NCI-H2196 (cell line): ENCODE measurements around the gene LRIG2.
"Not testable (repeated sequence)": the region's sequence is repeated elsewhere in the genome, so short reads cannot be mapped to it uniquely, and the experiment has no call there.

Source experiments
- DNase-seq: peaks from one replicate; lab custom pipeline; 2025; ENCODE audit not compliant: unreplicated experiment; lab: John Stamatoyannopoulos, UW

The LRIG2 gene

DNA sequence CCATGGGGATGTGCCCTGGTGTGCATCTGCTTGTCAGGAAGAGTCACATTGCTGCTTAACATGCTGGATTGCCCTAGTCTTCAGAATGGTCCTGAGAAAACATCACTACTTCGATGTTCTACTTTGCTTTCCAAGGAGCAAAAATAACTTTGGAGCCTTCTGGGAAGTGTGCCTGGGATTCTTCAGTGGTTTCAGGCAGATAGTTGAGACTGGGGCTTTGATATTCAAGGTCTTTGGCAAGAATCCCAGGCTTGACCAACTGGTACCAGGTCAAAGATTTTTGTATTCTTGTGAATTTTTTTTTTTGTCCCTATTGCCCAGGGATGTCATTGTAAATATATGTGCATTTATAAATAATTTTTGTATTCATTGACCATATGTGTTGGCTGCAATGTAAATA lies 51.4 kb downstream of the LRIG2 start:
- DNase-seq, result no peak

DNA sequence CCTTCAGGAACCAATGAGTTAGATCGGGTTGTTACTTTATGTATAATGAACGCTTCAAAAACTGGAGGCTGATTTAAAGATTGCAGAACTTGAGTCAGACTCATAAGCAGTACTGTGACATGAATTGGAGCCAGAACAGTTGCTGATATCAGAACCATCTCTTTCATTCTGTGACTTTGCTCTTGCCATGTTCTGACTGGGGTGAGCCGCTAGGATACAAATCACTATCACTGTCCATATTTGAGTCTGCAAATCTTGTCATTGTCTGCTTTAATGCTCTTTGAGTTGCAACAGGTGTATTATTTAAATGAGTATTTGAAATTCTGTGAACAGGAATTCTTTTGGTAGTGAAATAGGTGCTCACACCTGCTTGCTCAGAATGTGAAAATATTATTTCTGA lies 52.5 kb downstream of the LRIG2 start:
- DNase-seq, result no peak

DNA sequence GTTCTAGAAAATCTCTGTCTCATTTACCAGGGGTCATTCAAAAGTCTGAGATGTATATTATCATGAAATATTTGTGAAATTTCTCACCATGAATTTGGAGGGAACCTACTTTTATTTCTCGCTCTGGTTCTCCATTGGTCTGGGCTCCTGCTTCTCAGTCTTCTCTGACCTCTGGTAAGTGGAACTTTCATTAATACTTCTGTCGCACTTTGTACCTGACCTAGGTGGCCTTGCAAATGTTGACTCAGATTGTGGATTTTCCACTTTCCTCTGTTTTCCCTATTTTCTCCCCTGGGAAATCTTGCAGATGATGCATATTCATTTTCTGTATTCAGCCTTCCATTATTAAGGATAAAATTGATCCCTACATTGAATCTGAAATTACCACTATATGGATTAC lies 53.2 kb downstream of the LRIG2 start:
- DNase-seq, result no peak

DNA sequence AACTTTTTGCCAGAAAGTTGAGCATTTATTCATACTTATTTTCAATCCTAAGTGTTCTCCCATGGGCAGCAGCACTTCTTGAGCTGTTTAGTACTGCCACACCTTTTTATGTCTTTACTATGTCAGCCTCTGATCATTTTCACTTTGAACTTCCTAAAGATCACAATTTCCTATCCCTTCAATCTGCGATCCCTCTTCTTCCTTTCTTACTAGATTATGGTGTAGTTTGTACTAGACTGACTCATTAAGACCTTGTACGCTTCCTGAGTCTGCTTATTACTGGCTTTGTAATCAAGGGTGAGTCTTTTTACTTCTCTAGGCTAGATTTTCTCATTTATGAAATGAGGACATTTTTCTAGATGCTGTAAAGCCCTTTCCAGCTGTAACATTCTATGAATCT lies 55.1 kb downstream of the LRIG2 start:
- no peak for DNase-seq

DNA sequence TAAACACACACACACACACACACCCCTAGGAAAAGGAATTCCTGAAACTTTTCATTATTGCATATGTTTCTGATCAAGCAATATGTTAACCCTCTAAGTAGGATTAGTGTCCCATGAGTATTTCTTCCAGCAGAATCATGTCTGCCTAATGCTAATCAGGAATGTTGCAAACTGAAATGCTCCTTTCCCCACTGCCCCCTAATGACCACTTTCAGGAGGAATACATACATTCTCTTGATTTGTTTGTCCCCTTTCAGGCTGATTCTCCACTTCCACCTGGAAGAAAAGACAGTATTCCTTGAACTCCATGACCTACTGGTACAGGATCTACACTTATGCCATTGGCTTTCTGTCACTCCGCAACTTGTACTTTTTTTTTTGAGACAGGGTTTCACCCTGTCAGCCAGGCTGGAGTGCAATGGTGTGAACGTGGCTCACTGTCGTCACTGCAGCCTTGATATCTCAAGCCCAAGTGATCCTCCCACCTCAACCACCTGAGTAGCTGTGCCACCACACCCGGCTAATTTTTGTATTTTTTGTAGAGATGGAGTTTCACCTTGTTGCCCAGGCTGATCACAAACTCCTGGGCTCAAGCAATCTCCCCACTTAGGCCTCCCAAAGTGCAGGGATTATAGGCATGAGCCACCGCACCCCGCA lies 56.7 kb downstream of the LRIG2 start:
- no peak for DNase-seq

DNA sequence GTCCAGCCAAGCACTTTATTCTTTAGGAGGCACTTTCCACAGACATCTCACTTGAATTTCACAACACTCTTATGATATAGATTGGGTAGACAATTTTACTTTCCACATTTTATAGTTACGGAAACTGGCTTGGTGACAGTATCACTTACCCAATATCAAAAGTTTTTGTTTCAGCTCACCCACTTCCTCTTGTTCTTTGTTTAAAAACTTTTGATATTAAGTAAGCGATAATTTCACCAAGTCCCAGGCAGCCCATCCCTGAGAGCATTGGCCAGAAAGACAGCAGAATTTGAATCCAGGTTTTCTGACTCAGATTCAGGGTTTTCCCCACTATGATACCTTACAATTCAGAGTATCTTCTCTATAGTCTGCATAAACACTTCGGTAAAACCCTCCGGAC lies 60.0 kb downstream of the LRIG2 start:
- DNase-seq, result no peak

DNA sequence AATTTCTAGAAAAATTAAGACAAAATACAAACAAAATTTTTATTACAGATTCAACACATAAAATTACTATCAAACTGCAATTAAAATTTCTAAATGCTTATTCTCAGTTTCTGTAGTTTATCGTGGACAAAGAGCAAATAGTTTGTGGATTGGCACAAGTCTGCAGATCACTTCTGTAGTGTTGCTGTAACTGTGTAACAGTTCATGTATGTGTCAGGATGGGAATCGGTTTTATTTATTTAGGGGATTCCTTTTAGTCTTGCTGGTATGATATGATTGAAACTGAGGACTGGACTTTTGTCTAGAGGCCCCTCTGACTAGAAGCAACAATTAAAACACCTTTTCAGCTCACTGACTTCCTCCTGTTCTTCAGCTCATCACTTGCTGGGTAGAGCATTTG lies 60.8 kb downstream of the LRIG2 start:
- DNase-seq, result no peak

DNA sequence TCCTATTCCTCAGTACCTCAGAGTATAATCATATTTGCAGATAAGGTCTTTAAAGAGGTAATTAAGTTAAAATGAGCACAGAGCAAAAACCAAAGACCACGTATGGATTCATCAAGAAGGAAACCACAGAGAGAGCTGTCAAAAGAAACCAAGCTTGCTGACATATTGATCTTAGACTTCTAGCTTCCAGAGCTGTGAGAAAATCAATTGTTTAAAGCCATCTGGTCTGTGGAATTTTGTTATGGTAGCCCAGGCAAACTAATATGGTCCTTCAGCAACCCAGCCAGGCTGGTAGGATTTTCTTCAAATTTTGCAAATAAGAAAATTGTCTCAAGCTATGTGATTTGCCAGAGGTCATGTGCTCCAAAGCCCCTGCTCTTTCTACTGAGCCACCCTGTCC lies 62.5 kb downstream of the LRIG2 start:
- DNase-seq, result no peak

DNA sequence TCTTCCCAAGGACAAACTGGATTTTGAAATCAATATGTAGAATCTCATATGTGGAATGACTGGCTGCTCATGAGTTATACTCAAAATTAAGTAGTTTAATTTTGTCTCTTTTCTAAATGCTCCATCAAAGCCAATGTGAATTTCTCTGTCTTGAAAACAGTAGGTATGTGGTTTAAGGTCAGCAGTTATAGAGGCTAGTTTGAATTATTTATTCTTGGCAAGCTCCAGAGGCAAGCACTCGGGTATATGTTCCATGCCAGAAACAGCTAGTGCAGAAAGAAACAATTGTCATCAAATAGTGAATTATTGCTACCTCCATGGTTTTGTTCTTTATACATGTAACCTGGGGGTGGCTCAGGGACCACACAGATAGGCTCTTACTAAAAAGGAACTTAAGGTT lies 63.5 kb downstream of the LRIG2 start:
- no peak for DNase-seq

DNA sequence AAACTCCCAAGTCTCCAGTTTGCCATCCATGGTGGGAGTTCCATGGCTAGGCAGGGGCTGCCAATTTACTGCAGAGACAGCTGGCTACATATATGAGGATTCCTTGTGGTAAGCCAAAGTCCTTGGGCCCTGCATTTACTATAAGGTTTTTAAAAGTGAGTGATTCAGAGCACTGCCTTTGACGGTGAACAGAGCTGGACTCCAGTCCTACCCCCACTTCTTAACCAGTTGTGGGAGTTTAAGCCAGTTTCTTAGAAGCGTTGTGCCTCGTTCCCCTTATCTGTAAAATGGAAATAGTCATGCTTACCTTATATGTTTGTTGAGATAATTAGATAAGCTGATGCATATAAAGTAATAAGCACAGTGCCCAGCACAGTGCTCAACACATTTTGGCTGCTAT lies 64.6 kb downstream of the LRIG2 start:
- DNase-seq, result no peak

DNA sequence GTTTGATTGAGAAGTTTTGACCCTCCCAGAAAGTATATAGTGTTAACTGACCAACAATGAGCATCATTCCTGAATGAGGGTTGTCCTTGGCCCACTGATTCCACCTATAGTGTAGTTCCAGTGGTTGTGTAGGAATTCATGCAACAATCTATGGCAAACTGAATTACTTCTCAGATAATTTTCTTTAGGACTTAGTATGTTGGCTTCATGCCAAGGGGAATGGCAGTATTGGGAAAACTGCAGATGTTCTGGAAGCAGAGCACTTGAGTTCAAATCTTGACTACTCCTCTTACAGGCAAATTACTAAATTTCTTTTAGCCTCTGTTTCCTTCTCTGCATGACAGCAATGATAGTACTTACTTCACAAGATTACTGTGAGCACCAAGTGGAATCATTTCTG lies 65.8 kb downstream of the LRIG2 start:
- no peak for DNase-seq

DNA sequence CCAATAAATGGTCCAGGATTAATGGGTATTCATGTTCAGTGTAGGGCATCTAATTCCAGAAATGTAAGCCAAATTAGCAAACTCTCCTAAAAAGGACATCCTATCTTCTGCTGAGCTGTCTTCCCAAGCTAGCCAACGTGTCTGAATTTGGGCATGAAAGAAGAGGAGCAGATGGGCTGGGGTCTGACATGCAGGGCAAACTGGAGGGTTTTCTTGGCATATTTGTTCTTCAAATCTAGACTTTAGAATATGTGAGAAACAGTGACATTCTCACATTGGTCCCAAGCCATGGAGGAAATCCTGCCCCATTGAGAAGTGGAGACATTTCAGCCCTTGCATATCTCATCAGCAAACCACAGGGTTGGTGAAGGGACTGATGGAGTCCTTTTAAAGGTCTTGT lies 67.2 kb downstream of the LRIG2 start:
- DNase-seq, result no peak

DNA sequence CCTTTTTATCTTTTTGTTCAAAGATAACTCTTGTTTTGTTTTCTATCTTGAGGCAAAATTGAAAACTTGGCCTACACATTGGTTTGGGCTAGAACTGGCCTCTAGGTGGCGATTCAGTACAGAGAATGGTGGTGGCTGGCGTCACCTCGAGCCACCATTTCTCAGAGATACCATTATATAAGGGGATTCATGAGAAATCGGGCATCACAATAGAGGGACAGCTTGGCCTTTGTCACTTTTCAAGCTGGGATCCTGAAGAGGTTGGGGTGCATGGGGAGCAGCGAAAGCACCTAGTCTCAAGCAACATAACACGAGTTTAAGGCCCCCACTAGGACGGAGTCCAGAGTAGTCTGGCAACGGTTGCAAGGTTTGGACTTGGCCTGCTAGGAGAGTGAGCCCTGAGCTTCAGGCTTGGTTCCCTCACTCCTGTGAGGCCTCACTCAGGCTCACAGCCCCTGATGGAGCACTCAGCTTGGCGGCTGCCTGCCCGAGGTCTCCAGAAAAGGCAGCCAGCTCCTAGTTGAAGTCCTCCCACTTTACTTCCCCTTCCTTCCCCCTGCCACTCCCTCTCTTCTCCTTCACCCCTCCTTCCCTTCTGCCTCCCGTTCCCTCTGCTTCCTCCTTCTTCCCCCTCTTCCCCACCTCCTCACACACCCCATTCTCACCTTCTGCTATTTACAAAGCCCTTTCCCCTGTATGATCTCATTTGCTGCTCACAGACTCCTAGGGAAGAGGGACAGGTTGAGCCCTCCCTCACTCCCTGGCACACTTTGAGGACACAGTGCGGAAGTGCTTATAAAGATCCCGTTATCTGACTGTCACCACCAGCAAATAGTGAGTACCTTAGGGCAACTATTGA lies 67.8 kb downstream of the LRIG2 start:
- peak; percentile 67 for DNase-seq

DNA sequence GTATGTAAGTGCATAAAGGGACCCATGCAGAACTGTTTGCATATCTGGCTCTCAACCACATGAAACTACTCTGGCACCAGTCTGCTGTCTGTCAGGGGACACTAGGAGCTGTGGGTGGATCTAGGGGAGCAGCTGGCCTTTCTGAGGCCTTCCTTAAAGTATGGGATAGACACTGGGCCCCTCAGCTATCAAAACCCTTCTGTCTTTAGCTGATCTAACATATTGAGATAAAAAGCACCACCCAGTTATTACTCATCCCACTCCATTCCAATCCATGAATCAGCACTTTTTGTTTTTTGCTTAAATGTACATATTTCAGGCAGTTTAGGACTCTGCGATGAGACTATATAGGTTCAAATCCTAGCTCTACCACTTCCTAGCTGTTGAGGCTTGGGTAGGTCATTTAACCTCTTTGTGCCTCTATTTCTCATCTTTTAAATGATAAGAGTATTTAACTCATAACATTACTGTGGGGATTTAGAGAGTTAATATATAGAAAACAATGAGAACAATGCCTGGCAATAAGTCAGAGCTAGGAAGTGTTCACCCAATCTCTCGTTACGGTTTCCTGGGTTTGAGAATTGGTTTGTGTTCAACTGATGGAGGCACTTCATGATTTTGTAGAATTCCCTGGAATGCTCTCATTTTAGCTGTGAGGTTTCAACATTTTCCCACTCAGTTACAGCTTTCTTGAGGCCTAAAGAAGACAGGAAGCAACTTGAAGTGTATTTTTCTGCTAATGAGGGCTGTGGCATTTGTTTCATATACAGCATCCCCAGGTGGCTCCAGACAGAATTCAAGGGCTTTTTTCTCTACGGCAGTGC lies 68.9 kb downstream of the LRIG2 start:
- no peak for DNase-seq

DNA sequence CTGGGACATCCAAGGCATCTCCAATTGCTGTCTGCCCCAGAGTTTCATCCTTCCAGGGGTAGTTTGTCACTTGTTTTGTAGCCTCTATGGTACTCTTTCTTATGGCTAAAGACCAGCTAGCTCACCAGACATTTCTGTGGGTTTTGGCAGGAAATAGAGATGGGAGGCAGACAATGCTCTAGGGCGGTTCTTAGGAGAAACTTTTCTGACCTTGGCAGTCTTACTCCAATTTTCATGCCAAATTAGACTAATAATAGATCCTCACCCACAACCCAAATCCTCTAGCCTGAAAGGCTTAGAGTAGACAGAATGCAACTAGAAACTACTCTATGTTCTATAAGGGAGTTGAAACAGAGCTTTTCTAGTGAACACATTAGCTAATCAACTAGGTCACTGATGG lies 69.8 kb downstream of the LRIG2 start:
- no peak for DNase-seq

DNA sequence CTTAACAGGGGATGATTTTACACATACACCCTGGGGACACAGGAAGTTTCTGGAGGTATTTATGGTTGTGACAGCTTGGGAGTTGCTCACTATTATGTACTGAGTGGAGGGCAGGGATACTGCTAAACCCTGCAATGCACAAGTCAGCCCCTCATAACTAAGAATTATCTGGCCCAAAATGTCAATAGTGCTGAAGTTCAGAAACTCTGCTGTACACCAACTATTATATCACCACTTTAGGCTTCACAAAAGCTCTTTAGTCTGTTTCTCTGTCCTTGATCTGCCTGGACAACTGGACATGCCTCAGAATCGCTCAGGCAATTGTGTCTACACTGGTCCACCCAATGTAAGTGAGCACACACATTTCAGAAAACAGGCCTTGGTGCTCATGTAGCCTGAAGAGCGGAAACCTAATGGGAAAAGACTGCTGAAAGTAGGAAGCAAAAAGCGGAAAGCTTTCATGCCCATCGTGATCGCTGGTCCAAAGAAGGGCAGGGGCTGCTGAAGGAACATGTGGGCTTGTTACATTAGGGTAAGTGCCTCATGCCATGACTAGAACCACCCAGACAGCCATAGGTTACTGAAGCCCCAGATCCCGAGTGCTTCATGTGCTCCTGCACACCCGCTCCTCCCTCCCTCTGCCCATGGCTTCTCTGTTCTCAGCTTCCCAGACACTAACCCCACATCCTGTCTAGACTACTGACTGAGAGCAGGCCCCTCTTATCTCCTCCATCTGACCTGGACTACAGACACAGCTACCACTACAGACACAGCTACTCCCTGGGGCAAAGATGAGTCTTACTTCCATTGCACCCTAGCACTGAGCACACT lies 73.5 kb downstream of the LRIG2 start:
- no peak for DNase-seq

DNA sequence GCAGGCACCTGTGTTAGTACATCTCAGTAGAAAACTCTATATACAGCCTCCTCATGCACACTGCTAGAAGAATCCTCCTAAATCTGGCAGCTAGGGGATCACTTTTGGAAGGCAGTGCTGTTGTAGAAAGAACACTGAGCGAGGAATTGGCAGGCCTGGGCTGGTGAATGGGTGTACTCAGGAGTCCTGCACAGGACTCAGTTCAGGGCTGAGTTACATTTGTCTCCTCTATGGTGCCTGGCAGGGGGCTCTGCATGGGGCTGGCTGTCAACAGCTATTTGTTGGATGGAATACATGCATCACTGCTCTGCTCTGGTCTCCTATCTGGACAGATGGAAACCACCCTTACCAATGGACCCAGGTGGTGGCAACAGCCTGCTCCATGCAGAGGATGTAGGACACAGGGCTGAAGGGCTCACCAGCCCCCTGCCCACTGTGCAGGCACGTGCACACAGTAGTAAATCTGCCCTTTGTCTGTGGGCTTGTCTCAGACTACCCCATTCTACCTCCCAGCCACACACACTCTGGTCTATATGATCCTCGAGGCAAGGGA lies 74.2 kb downstream of the LRIG2 start:
- no peak for DNase-seq

DNA sequence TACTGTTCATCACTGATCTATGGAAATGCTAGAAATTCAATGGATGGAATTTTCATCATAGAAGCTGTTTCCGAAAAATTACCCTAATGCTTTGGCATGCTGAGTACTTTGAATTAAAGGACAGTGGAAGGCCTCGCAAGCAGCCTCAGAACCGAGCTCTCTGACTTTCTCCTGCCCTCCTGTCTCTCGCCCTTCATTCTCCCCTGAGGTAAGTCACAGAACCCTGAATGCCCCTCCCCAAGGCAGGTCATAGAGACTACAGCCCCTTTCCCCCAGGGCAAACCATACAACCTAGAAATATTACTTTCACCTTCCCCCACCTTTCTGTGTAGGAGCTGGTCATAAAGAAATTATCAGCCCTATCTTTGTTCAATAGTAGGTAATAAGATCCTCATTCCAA lies 74.8 kb downstream of the LRIG2 start:
- DNase-seq, result no peak

DNA sequence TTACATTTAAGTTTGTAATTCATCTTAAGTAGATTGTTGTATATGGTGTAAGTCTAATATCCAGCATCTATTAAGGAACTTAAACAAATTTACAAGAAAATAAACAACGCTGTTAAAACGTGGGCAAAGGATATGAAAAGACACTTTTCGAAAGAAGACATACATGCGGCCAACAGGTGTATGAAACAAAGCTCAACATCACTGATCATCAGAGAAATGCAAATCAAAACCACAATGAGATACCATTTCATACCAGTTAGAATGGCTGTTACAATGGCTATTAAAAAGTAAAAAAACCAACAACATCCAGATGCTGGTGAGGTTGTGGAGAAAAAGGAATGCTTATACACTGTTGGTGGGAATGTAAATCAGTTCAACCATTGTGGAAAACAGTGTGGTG lies 77.5 kb downstream of the LRIG2 start:
- DNase-seq, result not testable (repeated sequence)

DNA sequence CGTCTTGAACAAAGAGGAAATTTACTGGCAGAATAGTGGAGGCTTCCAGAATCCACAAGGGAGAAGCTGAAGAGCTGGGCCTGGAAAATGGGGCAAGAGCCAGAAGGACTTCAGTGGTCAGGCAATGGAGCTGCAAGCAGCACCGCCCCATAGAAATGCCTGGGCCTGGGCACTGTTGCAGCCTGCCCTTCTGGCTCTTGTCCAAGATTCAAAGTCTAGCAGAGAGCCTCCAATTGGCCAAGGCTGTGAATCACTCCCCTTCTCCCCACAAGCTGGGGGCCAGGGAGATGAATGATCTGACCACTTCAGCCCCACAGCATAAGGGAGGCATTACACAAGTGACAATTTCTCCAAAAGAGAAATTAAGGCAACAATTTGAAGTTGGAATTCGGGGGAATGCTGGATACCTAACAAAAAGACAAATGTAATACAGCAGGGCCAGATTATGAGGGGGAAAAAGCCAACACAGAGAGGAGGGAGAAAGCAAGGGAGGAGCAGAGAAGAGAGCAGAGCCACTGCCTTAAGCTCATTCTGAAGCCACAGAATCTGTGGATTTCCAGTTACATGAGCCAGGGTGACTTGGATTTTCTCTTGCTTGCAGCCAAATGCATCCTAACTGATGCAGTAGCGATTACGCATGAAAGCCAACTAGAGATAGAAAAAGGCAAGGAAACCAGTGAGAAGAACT lies 80.3 kb downstream of the LRIG2 start:
- no peak for DNase-seq
